Stimulated activated naive CD4-positive, alpha-beta T cell treated with Interleukin-2 at 50 U/mL for 16 hours (primary cell): ENCODE measurements around the gene PPP2R2D.

Experiments
- DNase-seq: peaks from one replicate; lab custom pipeline; 2025; lab: John Stamatoyannopoulos, UW

PPP2R2D gene

GRCh38 chr10:131929122-131929845 is 28.5 kb downstream of the PPP2R2D start:
- DNase-seq, result no peak

- DNase-seq, result no peak
Observed at GRCh38 chr10:131930150-131930549, 29.3 kb downstream of the PPP2R2D start.

GRCh38 chr10:131930586-131931330 is 29.9 kb downstream of the PPP2R2D start:
- no peak for DNase-seq

GRCh38 chr10:131931981-131932380 is 31.2 kb downstream of the PPP2R2D start:
- no peak for DNase-seq

- no peak for DNase-seq
Observed at GRCh38 chr10:131933016-131933695, 32.3 kb downstream of the PPP2R2D start.

- DNase-seq, result no peak
Observed at GRCh38 chr10:131933696-131934086, 32.9 kb downstream of the PPP2R2D start.

- no peak for DNase-seq
Observed at GRCh38 chr10:131934769-131935168, 34.0 kb downstream of the PPP2R2D start.

GRCh38 chr10:131935260-131935659 is 34.5 kb downstream of the PPP2R2D start:
- no peak for DNase-seq

GRCh38 chr10:131936294-131936693 is 35.5 kb downstream of the PPP2R2D start:
- no peak for DNase-seq

- DNase-seq, result no peak
Observed at GRCh38 chr10:131936736-131937135, 35.9 kb downstream of the PPP2R2D start.

- no peak for DNase-seq
Observed at GRCh38 chr10:131937836-131938235, 37.0 kb downstream of the PPP2R2D start.

GRCh38 chr10:131938681-131939080 is 37.9 kb downstream of the PPP2R2D start:
- no peak for DNase-seq

GRCh38 chr10:131942455-131942854 is 41.6 kb downstream of the PPP2R2D start:
- DNase-seq, result no peak

- DNase-seq, result no peak
Observed at GRCh38 chr10:131943021-131943814, 42.4 kb downstream of the PPP2R2D start.

GRCh38 chr10:131944412-131944811 is 43.6 kb downstream of the PPP2R2D start:
- no peak for DNase-seq

- no peak for DNase-seq
Observed at GRCh38 chr10:131944976-131945695, 44.3 kb downstream of the PPP2R2D start.

GRCh38 chr10:131946321-131946751 is 45.5 kb downstream of the PPP2R2D start:
- DNase-seq, result no peak

GRCh38 chr10:131946880-131947279 is 46.1 kb downstream of the PPP2R2D start:
- no peak for DNase-seq

GRCh38 chr10:131947631-131948347 is 47.0 kb downstream of the PPP2R2D start:
- DNase-seq, result no peak

- no peak for DNase-seq
Observed at GRCh38 chr10:131948501-131948900, 47.7 kb downstream of the PPP2R2D start.
